SH-SY5Y (cell line): ENCODE measurements around the gene RPS21.

ENCODE experiments used
- GATA2 ChIP-seq: IDR thresholded peaks from 2 replicates; pipeline ENCODE4 v1.6.1; 2011; ENCODE audit warnings: mild to moderate bottlenecking, low read depth, low read length
- GATA3 ChIP-seq: IDR thresholded peaks from 2 replicates; pipeline ENCODE4 v1.6.1; 2011; ENCODE audit warnings: low read depth, mild to moderate bottlenecking, low read length, moderate library complexity

GRCh38 chr20:62354031-62354808 is 32.7 kb upstream of the RPS21 start:
- TF ChIP-seq GATA2 = no peak
- no peak for TF ChIP-seq GATA3
